Measurements from ENCODE around the gene ANKDD1B. TPM values are rescaled to one million over a fixed set of nuclear protein-coding genes. Genes with fewer than 3 reads are reported as not detected.

ANKDD1B gene
- total and polyA plus RNA-seq, 2 of the 8 experiments (the other 6 are each of a cell fraction or from before 2014, with no cell fraction given): 0.08 to 0.22 TPM

GRCh38 chr5:75630875-75631274 is 19.6 kb downstream of the ANKDD1B start:
- no peak overlapping the region for H3K4ac ChIP-seq (replicated peaks; ENCODE audit: insufficient read length, low read depth, low read length)
- H3K14ac ChIP-seq (ENCODE audit: insufficient read length): no peak overlapping the region
- no peak overlapping the region for H3K9ac ChIP-seq (replicated peaks in 1 of 4; ENCODE audit: extremely low read depth in 1 of 4, low read depth in 3 of 4, low read length in 3 of 4)
- H2BK15ac ChIP-seq (ENCODE audit: low read length): no peak overlapping the region
- no peaks in the 10 kb centered on the region for H3K79me2 ChIP-seq (ENCODE audit: control insufficient read depth in 1 of 2, insufficient read depth in 2 of 2, low read length in 2 of 2)
- no peak overlapping the region for H3K4me2 ChIP-seq (ENCODE audit: insufficient read depth in 1 of 2, low read depth in 2 of 2, low read length in 2 of 2)
- no peak overlapping the region for H2AK5ac ChIP-seq (ENCODE audit: low read depth, low read length)
- no peak overlapping the region for H4K8ac ChIP-seq (ENCODE audit: extremely low read depth, insufficient read depth, low read length)
- no peak overlapping the region for H3K23ac ChIP-seq (ENCODE audit: insufficient read length)
- POLR2A ChIA-PET (ENCODE audit: partially characterized antibody): no interaction called here
- 92% methylated on average over 2 of the region's 2 CpGs; no CpG with 5 or more reads in 1 of the 2 experiments for WGBS, 2 experiments (ENCODE audit: extremely low coverage in 1 of 2, insufficient coverage in 1 of 2, insufficient read length in 1 of 2, insufficient replicate concordance in 2 of 2, low coverage in 1 of 2, low lambda C conversion rate in 2 of 2, missing lambda C conversion rate in 1 of 2)
- H3K23me2 ChIP-seq (ENCODE audit: low read depth, low read length): no peaks in the 10 kb centered on the region
- no peak overlapping the region for H4K5ac ChIP-seq (ENCODE audit: insufficient read length, low read depth, low read length)
- H4K91ac ChIP-seq (replicated peaks; ENCODE audit: insufficient read length, low read length): no peak overlapping the region
- H3K56ac ChIP-seq (replicated peaks; ENCODE audit: insufficient read length, low read depth, low read length): no peak overlapping the region
- H3K36me3 ChIP-seq (ENCODE audit: control insufficient read depth in 2 of 4, insufficient read depth in 4 of 4, low read length in 3 of 4): no peaks in the 10 kb centered on the region
- no peak overlapping the region for H3K18ac ChIP-seq (ENCODE audit: extremely low read depth, low read length)
- no peaks in the 10 kb centered on the region for H3K9me3 ChIP-seq (ENCODE audit: insufficient read depth in 2 of 2, low read depth in 1 of 2, low read length in 1 of 2)
- DNase-seq (ENCODE audit: low read depth in 1 of 2, low spot score in 2 of 2) (no peak), FAIRE-seq (no peak)
- no peak overlapping the region for H2AFZ ChIP-seq (ENCODE audit: low read length)
- H4K20me1 ChIP-seq (replicated peaks in 1 of 2; ENCODE audit: control insufficient read depth in 1 of 2, insufficient read depth in 2 of 2, low read length in 2 of 2): no peaks in the 10 kb centered on the region
- H3K4me3 ChIP-seq (ENCODE audit: extremely low read depth in 1 of 4, insufficient read depth in 2 of 4, low read depth in 3 of 4, low read length in 4 of 4): no peak overlapping the region
- no peak overlapping the region for H2BK5ac ChIP-seq (ENCODE audit: low read depth, low read length)
- no peak overlapping the region for H2BK120ac ChIP-seq (replicated peaks; ENCODE audit: low read depth, low read length)
- H3K4me1 ChIP-seq (replicated peaks in 1 of 4; ENCODE audit: control insufficient read depth in 3 of 4, insufficient read depth in 4 of 4, low read length in 3 of 4): no peaks in the 10 kb centered on the region
- no peaks in the 10 kb centered on the region for H3K27me3 ChIP-seq (replicated peaks in 1 of 4; ENCODE audit: control insufficient read depth in 3 of 4, extremely low read depth in 1 of 4, insufficient read depth in 3 of 4, low read length in 3 of 4)
- CTCF ChIA-PET (ENCODE audit: partially characterized antibody): no interaction called here
- no peak overlapping the region for H3K27ac ChIP-seq (ENCODE audit: low read depth, low read length)
- no peak overlapping the region for H2BK20ac ChIP-seq (ENCODE audit: low read length)
- no peaks in the 10 kb centered on the region for H3K79me1 ChIP-seq (ENCODE audit: low read depth, low read length)
- no peak overlapping the region for H2BK12ac ChIP-seq (ENCODE audit: low read depth, low read length)
- TF ChIP-seq JUND (IDR thresholded peaks at IDR 0.05; ENCODE audit: low read length): no peak
- TF ChIP-seq SP2 (IDR thresholded peaks at IDR 0.05; ENCODE audit: low read length): no peak

Measured in H1 (cell line).